Measurements from ENCODE around the gene FADS2.

The FADS2 gene

DNA sequence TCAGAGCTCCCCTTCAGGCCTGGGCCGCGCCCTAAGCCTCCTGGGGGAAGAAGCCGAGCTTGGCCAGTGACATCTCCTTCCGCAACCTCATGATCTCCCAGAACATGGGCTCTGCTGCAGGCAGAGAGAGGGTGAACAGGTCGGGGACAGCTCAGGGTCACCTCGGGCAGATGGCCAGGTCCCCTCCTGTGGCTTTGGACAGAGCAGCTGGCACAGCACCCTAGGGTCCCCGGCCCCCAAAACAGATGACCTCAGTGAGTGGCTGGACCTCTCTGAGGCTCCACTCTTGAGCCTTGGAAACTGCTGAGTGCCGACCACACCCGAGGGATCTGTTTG is 70.1 kb downstream of the FADS2 start:
- H4K8ac ChIP-seq (ENCODE audit: low read depth, low read length): no peak overlapping the region
- no peak overlapping the region for H3K18ac ChIP-seq (ENCODE audit: low read length)
- no peak overlapping the region for H2BK12ac ChIP-seq (ENCODE audit: low read length)
- H3K79me1 ChIP-seq (ENCODE audit: low read length): no peaks in the 10 kb centered on the region
- no peak overlapping the region for H3K4me3 ChIP-seq (ENCODE audit: low read depth, low read length)
- peaks cover 4% of the 10 kb centered on the region for H3K9me3 ChIP-seq (ENCODE audit: insufficient read depth, low read depth, low read length)
- H3K27me3 ChIP-seq (ENCODE audit: insufficient read depth, low read length): no peaks in the 10 kb centered on the region
- H3K14ac ChIP-seq (ENCODE audit: low read length): no peak overlapping the region
- H2BK120ac ChIP-seq (ENCODE audit: insufficient read depth, low read length, poor library complexity): no peak overlapping the region
- peak overlapping the region; percentile 32 for H2AK5ac ChIP-seq (ENCODE audit: low read length)
- H3K4me2 ChIP-seq (ENCODE audit: low read length): no peak overlapping the region
- no peak for DNase-seq
- H2AFZ ChIP-seq (ENCODE audit: insufficient read depth, low read length, poor library complexity): no peak overlapping the region
- H3K23ac ChIP-seq (ENCODE audit: low read length): no peak overlapping the region
- H3K9ac ChIP-seq (ENCODE audit: low read length): no peak overlapping the region
- H2BK5ac ChIP-seq (ENCODE audit: low read depth, low read length, poor library complexity): no peak overlapping the region
- no peak overlapping the region for H4K12ac ChIP-seq (ENCODE audit: low read depth, low read length)
- no peak overlapping the region for H3K27ac ChIP-seq (ENCODE audit: low read depth, low read length)
- no CpG with 5 or more reads among the region's 9 CpGs for WGBS (ENCODE audit: extremely low coverage, insufficient coverage, insufficient read length)
- no peaks in the 10 kb centered on the region for H3K79me2 ChIP-seq (ENCODE audit: control insufficient read depth, insufficient read depth, low read length, poor library complexity)
- H3K4ac ChIP-seq (ENCODE audit: low read depth, low read length): no peak overlapping the region
- H4K91ac ChIP-seq (ENCODE audit: low read depth, low read length): no peak overlapping the region
- no peaks in the 10 kb centered on the region for H3K4me1 ChIP-seq (ENCODE audit: control insufficient read depth in 1 of 2, insufficient read depth in 2 of 2, low read length in 2 of 2)
- H3K36me3 ChIP-seq (ENCODE audit: control insufficient read depth in 1 of 2, insufficient read depth in 2 of 2, low read length in 2 of 2): no peaks in the 10 kb centered on the region

DNA sequence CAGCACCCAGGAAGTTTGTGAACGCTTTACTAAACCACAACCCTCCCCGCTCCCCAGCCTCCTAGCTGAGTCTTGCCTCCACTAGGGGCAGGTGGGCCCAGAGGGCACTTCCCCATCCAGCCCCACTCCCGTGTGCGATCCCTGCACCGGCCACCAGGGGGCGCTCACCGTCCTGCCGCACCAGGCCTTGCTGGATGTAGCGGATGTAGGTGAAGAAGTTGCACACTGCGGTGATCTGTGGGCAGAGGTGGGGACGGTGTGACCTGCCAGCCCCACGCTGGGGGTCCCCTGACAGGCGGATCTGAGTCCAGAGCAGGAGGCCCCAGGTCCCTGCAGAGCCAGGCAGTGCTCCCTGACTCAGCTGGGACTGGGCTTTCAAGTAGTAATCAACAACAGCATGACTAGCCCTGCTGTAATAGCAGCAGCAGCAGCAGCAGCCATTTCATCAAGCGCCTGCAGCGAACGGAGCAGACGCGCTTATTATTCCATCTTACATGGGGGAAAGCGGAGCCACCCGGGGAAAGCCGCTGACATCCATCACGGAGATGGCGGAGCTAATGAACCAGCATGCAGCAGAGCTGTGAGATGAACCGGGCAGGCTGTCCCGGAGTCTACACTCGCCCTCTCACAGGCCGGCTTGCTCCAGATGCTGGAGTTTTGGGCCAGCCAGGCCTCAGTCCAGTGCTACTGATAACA is 71.2 kb downstream of the FADS2 start:
- Histone ChIP-seq H3K18ac (ENCODE audit: low read length) (no peak overlapping the region), H2BK120ac (ENCODE audit: insufficient read depth, low read length, poor library complexity) (no peak overlapping the region), H3K9me3 (ENCODE audit: insufficient read depth, low read depth, low read length) (peaks cover 4% of the 10 kb centered on the region), H2BK12ac (ENCODE audit: low read length) (no peak overlapping the region), H3K4me3 (ENCODE audit: low read depth, low read length) (no peak overlapping the region), H2AFZ (ENCODE audit: insufficient read depth, low read length, poor library complexity) (no peak overlapping the region), H2AK5ac (ENCODE audit: low read length) (no peak overlapping the region), H4K91ac (ENCODE audit: low read depth, low read length) (no peak overlapping the region), H3K4me2 (ENCODE audit: low read length) (no peak overlapping the region), H3K27ac (ENCODE audit: low read depth, low read length) (no peak overlapping the region), H3K23ac (ENCODE audit: low read length) (no peak overlapping the region), H3K9ac (ENCODE audit: low read length) (no peak overlapping the region), H3K27me3 (ENCODE audit: insufficient read depth, low read length) (no peaks in the 10 kb centered on the region), H3K14ac (ENCODE audit: low read length) (no peak overlapping the region), H3K4me1 (ENCODE audit: control insufficient read depth in 1 of 2, insufficient read depth in 2 of 2, low read length in 2 of 2) (no peaks in the 10 kb centered on the region), H4K12ac (ENCODE audit: low read depth, low read length) (no peak overlapping the region), H3K79me1 (ENCODE audit: low read length) (no peaks in the 10 kb centered on the region), H4K8ac (ENCODE audit: low read depth, low read length) (no peak overlapping the region), H3K79me2 (ENCODE audit: control insufficient read depth, insufficient read depth, low read length, poor library complexity) (no peaks in the 10 kb centered on the region), H3K36me3 (ENCODE audit: control insufficient read depth in 1 of 2, insufficient read depth in 2 of 2, low read length in 2 of 2) (no peaks in the 10 kb centered on the region), H3K4ac (ENCODE audit: low read depth, low read length) (no peak overlapping the region), H2BK5ac (ENCODE audit: low read depth, low read length, poor library complexity) (no peak overlapping the region)
- no CpG with 5 or more reads among the region's 27 CpGs for WGBS (ENCODE audit: extremely low coverage, insufficient coverage, insufficient read length)
- DNase-seq: peak; percentile 75 to 92

DNA sequence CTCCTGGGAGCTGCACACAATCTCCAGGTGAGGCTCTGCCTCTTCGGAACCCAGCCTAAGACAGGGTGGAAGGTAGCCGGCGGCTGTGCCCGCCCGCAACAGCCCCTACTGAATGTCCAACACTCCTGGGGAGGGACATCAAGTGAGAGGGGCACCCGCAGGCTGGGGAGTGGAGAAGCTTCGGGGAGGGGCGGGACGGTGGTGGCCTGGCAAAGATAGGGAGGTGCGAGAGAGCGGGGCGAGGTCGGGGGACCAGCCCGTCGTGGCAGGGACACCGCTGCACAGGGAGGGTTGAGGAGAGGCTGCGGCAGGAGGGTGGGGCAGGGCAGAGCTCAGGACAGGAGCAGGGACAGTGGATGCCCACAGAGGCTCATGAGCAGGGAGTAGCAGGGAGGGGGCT is 72.2 kb downstream of the FADS2 start:
- Histone ChIP-seq H3K79me2 (ENCODE audit: control insufficient read depth, insufficient read depth, low read length, poor library complexity) (no peaks in the 10 kb centered on the region), H2BK12ac (ENCODE audit: low read length) (no peak overlapping the region), H3K14ac (ENCODE audit: low read length) (no peak overlapping the region), H2AFZ (ENCODE audit: insufficient read depth, low read length, poor library complexity) (no peak overlapping the region), H3K27me3 (ENCODE audit: insufficient read depth, low read length) (no peaks in the 10 kb centered on the region), H4K8ac (ENCODE audit: low read depth, low read length) (no peak overlapping the region), H3K18ac (ENCODE audit: low read length) (no peak overlapping the region), H2BK120ac (ENCODE audit: insufficient read depth, low read length, poor library complexity) (no peak overlapping the region), H3K23ac (ENCODE audit: low read length) (no peak overlapping the region), H3K27ac (ENCODE audit: low read depth, low read length) (no peak overlapping the region), H3K36me3 (ENCODE audit: control insufficient read depth in 1 of 2, insufficient read depth in 2 of 2, low read length in 2 of 2) (no peaks in the 10 kb centered on the region), H2AK5ac (ENCODE audit: low read length) (no peak overlapping the region), H4K12ac (ENCODE audit: low read depth, low read length) (no peak overlapping the region), H3K79me1 (ENCODE audit: low read length) (no peaks in the 10 kb centered on the region), H2BK5ac (ENCODE audit: low read depth, low read length, poor library complexity) (no peak overlapping the region), H3K9me3 (ENCODE audit: insufficient read depth, low read depth, low read length) (peaks cover 4% of the 10 kb centered on the region), H3K4me2 (ENCODE audit: low read length) (no peak overlapping the region), H3K9ac (ENCODE audit: low read length) (no peak overlapping the region), H3K4me3 (ENCODE audit: low read depth, low read length) (no peak overlapping the region), H4K91ac (ENCODE audit: low read depth, low read length) (no peak overlapping the region), H3K4ac (ENCODE audit: low read depth, low read length) (no peak overlapping the region), H3K4me1 (ENCODE audit: control insufficient read depth in 1 of 2, insufficient read depth in 2 of 2, low read length in 2 of 2) (no peaks in the 10 kb centered on the region)
- no CpG with 5 or more reads among the region's 17 CpGs for WGBS (ENCODE audit: extremely low coverage, insufficient coverage, insufficient read length)
- DNase-seq: no peak

DNA sequence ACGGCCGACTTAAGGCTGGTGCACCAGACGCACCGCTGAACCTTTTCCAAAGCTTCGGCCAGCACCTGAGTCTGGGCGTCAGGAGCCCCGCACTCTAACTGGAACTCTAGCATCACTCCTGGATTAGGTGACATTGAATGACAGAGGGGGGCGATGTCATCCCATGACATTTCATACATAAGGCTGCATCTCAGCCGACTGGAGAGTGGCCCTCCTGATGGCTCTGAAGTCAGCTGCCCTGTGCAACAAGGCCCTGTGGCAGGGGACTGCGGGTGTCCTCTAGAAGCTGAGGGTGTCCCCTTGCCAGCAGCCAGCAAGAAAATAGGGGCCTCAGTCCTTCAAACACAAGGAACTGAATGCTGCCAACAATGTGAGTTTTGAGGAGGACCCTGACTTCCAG is 73.3 kb downstream of the FADS2 start:
- no peak overlapping the region for H3K4me3 ChIP-seq (ENCODE audit: low read depth, low read length)
- H4K91ac ChIP-seq (ENCODE audit: low read depth, low read length): no peak overlapping the region
- no peak for DNase-seq
- no peak overlapping the region for H3K4me2 ChIP-seq (ENCODE audit: low read length)
- H2BK5ac ChIP-seq (ENCODE audit: low read depth, low read length, poor library complexity): no peak overlapping the region
- no peaks in the 10 kb centered on the region for H3K79me1 ChIP-seq (ENCODE audit: low read length)
- no peak overlapping the region for H3K14ac ChIP-seq (ENCODE audit: low read length)
- no peak overlapping the region for H3K9ac ChIP-seq (ENCODE audit: low read length)
- H3K9me3 ChIP-seq (ENCODE audit: insufficient read depth, low read depth, low read length): peaks cover 4% of the 10 kb centered on the region
- no peaks in the 10 kb centered on the region for H3K4me1 ChIP-seq (ENCODE audit: control insufficient read depth in 1 of 2, insufficient read depth in 2 of 2, low read length in 2 of 2)
- H4K8ac ChIP-seq (ENCODE audit: low read depth, low read length): no peak overlapping the region
- no peak overlapping the region for H3K18ac ChIP-seq (ENCODE audit: low read length)
- no peaks in the 10 kb centered on the region for H3K27me3 ChIP-seq (ENCODE audit: insufficient read depth, low read length)
- no peak overlapping the region for H2AK5ac ChIP-seq (ENCODE audit: low read length)
- H3K79me2 ChIP-seq (ENCODE audit: control insufficient read depth, insufficient read depth, low read length, poor library complexity): no peaks in the 10 kb centered on the region
- no peak overlapping the region for H2AFZ ChIP-seq (ENCODE audit: insufficient read depth, low read length, poor library complexity)
- no peak overlapping the region for H3K4ac ChIP-seq (ENCODE audit: low read depth, low read length)
- no peak overlapping the region for H2BK12ac ChIP-seq (ENCODE audit: low read length)
- no peak overlapping the region for H3K27ac ChIP-seq (ENCODE audit: low read depth, low read length)
- H3K36me3 ChIP-seq (ENCODE audit: control insufficient read depth in 1 of 2, insufficient read depth in 2 of 2, low read length in 2 of 2): no peaks in the 10 kb centered on the region
- no peak overlapping the region for H4K12ac ChIP-seq (ENCODE audit: low read depth, low read length)
- no peak overlapping the region for H3K23ac ChIP-seq (ENCODE audit: low read length)
- no peak overlapping the region for H2BK120ac ChIP-seq (ENCODE audit: insufficient read depth, low read length, poor library complexity)
- WGBS (ENCODE audit: extremely low coverage, insufficient coverage, insufficient read length): no CpG with 5 or more reads among the region's 10 CpGs
